Iris pigment epithelial cell (primary cell): ENCODE data around the gene PCGF2.

ENCODE experiments used
- DNase-seq: peaks from one replicate; pipeline ENCODE4 v3.0.0-alpha.2; 2011; ENCODE audit warnings: low read depth

Gene PCGF2

GRCh38 chr17:38719289-38719942, 28.7 kb downstream of the PCGF2 start:
- no peak for DNase-seq

- DNase-seq: no peak
Measured at GRCh38 chr17:38717139-38717745, 30.9 kb downstream of the PCGF2 start.

DNA sequence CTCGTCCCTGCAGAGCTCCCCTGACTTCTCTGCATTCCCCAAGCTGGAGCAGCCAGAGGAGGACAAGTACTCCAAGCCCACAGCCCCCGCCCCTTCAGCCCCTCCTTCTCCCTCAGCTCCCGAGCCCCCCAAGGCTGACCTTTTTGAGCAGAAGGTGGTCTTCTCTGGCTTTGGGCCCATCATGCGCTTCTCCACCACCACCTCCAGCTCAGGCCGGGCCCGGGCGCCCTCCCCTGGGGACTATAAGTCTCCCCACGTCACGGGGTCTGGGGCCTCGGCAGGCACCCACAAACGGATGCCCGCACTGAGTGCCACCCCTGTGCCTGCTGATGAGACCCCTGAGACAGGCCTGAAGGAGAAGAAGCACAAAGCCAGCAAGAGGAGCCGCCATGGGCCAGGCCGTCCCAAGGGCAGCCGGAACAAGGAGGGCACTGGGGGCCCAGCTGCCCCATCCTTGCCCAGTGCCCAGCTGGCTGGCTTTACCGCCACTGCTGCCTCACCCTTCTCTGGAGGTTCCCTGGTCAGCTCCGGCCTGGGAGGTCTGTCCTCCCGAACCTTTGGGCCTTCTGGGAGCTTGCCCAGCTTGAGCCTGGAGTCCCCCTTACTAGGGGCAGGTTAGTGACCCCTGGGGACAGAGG, 31.6 kb downstream of the PCGF2 start:
- DNase-seq: no peak

- DNase-seq: no peak
Measured at GRCh38 chr17:38715216-38715943, 32.8 kb downstream of the PCGF2 start.

DNA sequence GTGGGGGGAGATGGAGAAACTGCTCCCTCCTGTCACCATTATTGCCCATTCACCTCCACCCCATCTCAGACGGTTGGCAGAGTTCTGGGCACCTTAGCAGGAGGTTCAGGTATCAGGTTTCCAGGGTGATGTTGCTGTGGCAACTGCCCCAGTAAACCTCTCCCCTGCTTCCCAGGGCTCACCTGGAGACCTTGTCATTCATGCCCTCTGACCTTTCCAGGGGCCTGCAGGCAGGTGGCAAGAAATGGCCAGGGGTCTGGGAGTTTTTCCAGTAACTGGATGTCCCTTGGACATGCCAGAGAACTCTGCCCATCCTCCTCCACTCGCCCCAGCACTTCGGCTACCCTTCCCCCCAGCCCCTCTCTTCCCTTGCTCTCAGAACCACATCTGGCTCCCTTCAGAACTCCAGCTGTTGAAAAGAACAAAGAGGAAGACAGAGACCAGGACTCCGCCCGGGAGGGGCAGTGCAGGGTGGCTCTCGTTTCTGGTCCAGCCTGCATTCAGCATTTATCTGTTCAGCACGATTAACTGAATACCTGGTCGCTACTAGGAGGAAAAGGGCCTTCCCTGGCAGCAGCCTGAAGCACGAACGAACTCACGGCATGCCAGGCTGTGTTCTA, 34.6 kb downstream of the PCGF2 start:
- DNase-seq: no peak

GRCh38 chr17:38712593-38712992, 35.5 kb downstream of the PCGF2 start:
- no peak for DNase-seq

- no peak for DNase-seq
Measured at GRCh38 chr17:38711792-38712571, 36.2 kb downstream of the PCGF2 start.

- no peak for DNase-seq
Measured at GRCh38 chr17:38710985-38711384, 37.2 kb downstream of the PCGF2 start.

- no peak for DNase-seq
Measured at GRCh38 chr17:38710604-38710962, 37.6 kb downstream of the PCGF2 start.

DNA sequence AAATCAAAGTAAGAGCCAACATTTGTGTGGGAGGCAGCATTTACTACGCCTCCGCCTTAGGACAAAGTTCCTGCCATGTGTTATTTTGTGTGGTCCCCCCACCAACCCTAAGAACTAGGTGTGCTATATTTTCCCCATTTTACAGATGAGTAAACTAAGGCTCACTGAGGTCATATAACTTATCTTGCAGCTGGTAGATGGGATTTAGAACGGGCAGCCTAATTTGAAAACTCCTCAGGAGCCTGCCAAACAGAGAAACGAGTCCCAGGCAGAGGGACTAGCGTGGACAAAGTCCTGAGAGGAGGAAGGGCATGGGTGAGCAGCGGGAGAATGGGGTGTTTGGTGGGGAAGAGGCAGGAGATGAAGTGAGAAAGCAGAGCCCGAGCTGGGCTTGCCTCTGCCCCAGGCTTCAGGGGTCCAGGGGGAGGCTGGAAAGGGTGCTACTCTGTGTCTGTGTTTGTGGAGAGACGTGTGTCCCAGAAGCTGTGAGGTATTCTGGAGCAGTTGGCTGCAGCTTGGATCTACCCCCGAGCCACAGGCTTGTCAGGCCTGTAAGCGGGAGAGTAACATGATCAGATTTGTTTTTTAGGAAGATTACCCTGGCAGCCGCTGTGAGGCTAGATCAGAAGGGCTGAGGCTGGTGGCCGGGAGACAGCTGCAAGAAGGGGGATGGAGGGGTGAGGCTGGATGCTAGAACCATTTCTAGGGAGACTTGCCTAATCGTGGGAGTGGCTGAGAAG, 38.1 kb downstream of the PCGF2 start:
- DNase-seq: no peak

DNA sequence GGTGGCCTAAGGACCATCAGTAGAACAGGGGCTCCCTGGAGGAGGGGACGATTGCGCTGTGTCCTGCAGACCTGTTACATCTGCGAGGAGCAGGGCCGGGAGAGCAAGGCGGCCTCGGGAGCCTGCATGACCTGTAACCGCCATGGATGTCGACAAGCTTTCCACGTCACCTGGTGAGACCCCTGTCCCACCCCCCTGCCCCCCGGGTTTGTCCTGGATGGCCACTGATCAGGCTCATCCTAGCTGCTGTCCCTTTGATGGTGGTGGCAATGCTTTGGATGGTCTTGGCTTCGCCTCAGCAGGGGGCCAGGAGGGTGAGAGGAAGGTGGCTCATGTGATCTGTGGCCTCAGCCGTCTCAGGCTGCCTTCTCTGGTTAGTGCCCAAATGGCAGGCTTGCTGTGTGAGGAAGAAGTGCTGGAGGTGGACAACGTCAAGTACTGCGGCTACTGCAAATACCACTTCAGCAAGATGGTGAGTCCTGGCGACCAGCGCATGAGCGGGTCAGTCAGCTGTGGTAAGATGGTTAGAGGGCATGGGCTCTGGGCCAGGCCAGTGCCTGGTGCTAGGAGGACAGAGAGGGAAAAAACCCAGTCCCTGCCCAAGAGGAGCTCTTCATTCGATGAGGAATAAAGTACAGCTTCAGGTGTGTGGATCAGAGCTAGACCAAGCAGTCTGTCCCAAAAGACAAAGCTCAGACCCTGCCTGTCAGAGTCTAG, 38.9 kb downstream of the PCGF2 start:
- DNase-seq: no peak

DNA sequence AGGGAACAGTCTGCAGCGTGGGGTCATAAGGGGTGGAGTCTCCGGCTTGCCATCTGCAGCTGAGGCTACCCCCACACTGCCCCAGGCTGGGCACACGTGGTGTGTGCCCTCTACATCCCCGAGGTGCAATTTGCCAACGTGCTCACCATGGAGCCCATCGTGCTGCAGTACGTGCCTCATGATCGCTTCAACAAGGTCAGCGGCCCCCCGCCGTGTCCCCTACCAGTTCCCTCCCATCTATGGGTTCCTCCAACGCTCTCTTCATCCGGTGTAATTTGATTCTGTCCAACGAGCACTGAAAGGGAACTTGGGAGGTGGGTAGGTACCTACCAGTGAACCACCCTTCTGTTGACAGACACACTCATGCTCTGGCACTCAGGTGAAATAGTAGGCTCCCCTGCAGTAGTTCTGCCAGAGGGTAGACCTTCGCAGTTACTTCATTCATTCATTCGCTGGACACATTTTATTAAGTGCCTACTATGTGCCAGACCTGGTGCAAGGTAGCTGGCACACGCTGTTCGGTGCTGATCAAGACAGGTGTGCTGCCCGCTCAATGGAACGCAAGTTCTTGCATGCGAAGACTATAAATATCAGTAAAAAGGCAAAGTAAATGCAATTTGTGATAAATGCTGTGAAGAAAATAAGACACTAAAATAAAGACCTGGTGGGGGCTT, 40.3 kb downstream of the PCGF2 start:
- DNase-seq: no peak

DNA sequence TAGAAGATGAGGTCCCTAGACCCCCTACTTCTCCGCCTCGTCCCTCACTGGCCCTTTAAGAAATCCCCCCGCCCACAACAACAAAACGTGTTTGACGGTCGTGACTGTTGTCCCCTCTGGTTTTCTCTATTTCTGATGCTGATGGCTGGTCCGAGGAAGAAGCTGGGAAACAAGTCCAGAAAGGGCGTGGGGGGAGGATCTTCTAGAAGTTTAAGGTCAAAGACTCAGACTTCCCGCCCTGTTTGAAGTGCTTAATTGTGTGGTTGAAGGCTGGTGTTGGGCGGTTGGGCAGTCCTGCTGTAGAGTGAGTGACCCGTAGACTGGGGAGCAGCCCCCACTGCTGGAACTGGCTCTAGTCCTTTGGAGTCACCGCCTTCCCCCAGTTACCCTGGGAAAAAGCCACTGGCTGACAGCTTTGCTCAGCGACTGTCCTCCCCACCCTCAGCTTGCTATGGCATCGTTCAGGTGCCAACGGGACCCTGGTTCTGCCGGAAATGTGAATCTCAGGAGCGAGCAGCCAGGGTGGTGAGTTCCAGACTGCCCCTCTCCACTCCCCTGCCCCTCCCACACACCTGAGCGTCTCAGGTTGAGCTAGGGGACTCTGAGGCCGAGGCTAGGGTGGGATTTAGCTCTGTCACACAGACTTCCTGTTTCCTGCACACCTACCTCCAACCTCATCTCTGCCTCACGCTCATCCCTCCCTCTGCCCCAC, 41.5 kb downstream of the PCGF2 start:
- no peak for DNase-seq

DNA sequence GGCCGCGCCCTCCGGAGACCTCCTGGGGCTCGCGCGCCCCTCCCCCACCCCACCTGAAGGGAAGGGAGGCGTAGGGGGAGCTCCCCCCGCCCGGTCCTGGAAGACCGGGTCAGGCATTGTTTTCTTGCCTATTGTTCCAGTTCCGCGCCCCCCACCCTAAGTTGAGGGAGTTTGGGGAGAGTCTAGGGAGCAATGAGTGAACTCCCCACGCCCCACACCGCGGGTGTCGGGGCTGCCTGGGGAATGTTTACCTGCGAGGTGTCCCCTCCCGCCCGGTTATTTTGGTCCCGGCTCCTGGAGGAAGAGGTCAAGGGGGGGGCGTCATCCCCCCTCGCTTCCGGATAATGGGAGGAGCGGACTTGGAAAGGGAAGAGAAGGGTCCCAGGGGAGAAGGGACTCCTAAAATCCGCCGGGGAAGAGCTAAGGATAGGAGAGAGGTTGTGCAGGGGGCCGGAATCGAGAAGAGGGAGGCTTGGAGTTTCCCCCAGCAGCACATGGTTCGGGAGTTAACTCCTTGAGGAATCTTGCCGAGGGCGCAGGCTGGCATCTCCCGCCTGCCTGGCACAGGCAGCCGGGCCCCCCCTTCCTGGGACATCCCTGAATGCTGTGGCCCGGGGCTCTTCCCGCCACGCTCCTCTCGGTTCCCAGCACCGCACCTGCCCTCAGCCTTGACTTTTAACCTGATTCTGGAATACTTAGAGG, 42.2 kb downstream of the PCGF2 start:
- DNase-seq: no peak

GRCh38 chr17:38705523-38705802, 42.7 kb downstream of the PCGF2 start:
- no peak for DNase-seq

GRCh38 chr17:38704606-38705522, 43.3 kb downstream of the PCGF2 start, which contains the start of gene MLLT6:
MLLT6 (plus strand) TSS chr17:38705273; CDS start chr17:38705633, 360 bp downstream.
- peak; percentile 74 for DNase-seq
